HUES6 (cell line): Measurements from ENCODE around the gene MKRN2OS.

ENCODE experiments used
- H3K27ac ChIP-seq: 2 replicates; pipeline ENCODE4 v1.7.0; 2013; ENCODE audit warnings: low read depth, mild to moderate bottlenecking, low read length, inconsistent platforms
- H3K27me3 ChIP-seq: 2 replicates; pipeline ENCODE4 v1.6.1; 2013; ENCODE audit warnings: low read length; ENCODE audit not compliant: control insufficient read depth, insufficient read depth
- H3K36me3 ChIP-seq: 2 replicates; pipeline ENCODE4 v1.6.1; 2013; ENCODE audit warnings: low read length; ENCODE audit not compliant: control insufficient read depth, insufficient read depth
- H3K4me1 ChIP-seq: 2 replicates; pipeline ENCODE4 v1.6.1; 2013; ENCODE audit warnings: low read length; ENCODE audit not compliant: control insufficient read depth, insufficient read depth
- H3K4me3 ChIP-seq: 2 replicates; pipeline ENCODE4 v1.5.1; 2013; ENCODE audit warnings: low read depth, low read length
- H3K9ac ChIP-seq: one replicate; pipeline ENCODE4 v1.6.1; 2013; ENCODE audit warnings: mild to moderate bottlenecking, low read length
- H3K9me3 ChIP-seq: 2 replicates; pipeline ENCODE4 v1.6.1; 2013; ENCODE audit warnings: low read depth, low read length; ENCODE audit not compliant: control insufficient read depth, insufficient read depth

The MKRN2OS gene

GRCh38 chr3:12512534-12513118 lies 32.7 kb downstream of the MKRN2OS start:
- Histone ChIP-seq H3K27me3 (no peaks in the 10 kb centered on the region), H3K27ac (no peak overlapping the region), H3K4me1 (peaks cover 2% of the 10 kb centered on the region; the same call in 1 of the 2 replicates), H3K9ac (no peak overlapping the region), H3K4me3 (no peak overlapping the region), H3K9me3 (no peaks in the 10 kb centered on the region), H3K36me3 (peaks cover 44% of the 10 kb centered on the region)

- Histone ChIP-seq H3K9me3 (no peaks in the 10 kb centered on the region), H3K36me3 (peaks cover 59% of the 10 kb centered on the region), H3K4me3 (no peak overlapping the region), H3K27ac (no peak overlapping the region), H3K27me3 (no peaks in the 10 kb centered on the region), H3K9ac (no peak overlapping the region), H3K4me1 (peaks cover 4% of the 10 kb centered on the region; the same call in 1 of the 2 replicates)
Observed at GRCh38 chr3:12509466-12509865, 35.8 kb downstream of the MKRN2OS start.

DNA sequence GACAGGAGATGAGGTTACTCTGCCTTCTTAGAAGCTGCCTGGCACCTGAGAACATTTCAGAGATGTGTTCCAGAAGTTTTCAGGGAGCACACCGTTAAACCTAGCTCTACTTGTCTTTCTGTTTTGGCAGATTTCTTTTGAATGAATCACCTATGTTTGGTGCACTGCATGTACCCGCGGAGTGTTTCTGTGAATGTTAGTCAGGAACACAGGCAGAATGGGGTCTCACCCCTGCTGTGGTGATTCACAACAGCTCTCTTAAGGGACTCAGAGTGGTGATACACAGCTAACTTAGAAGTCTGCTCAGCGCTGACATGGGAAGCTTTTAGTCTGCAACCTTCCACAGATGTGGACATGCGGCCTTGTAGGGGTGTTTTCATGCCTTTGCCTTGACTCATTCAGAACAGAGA lies 37.0 kb downstream of the MKRN2OS start:
- no peaks in the 10 kb centered on the region for H3K27me3 ChIP-seq
- no peak overlapping the region for H3K9ac ChIP-seq
- peaks cover 68% of the 10 kb centered on the region for H3K36me3 ChIP-seq
- H3K4me1 ChIP-seq, result peaks cover 4% of the 10 kb centered on the region; the same call in 1 of the 2 replicates
- no peaks in the 10 kb centered on the region for H3K9me3 ChIP-seq
- no peak overlapping the region; the same call in 1 of the 2 replicates for H3K4me3 ChIP-seq
- no peak overlapping the region for H3K27ac ChIP-seq

GRCh38 chr3:12507591-12508281 lies 37.6 kb downstream of the MKRN2OS start:
- H3K9ac ChIP-seq, result no peak overlapping the region
- H3K27me3 ChIP-seq, result no peaks in the 10 kb centered on the region
- H3K36me3 ChIP-seq, result peaks cover 73% of the 10 kb centered on the region
- no peak overlapping the region; the same call in 1 of the 2 replicates for H3K4me3 ChIP-seq
- peaks cover 4% of the 10 kb centered on the region; the same call in 1 of the 2 replicates for H3K4me1 ChIP-seq
- H3K27ac ChIP-seq, result no peak overlapping the region
- no peaks in the 10 kb centered on the region for H3K9me3 ChIP-seq

DNA sequence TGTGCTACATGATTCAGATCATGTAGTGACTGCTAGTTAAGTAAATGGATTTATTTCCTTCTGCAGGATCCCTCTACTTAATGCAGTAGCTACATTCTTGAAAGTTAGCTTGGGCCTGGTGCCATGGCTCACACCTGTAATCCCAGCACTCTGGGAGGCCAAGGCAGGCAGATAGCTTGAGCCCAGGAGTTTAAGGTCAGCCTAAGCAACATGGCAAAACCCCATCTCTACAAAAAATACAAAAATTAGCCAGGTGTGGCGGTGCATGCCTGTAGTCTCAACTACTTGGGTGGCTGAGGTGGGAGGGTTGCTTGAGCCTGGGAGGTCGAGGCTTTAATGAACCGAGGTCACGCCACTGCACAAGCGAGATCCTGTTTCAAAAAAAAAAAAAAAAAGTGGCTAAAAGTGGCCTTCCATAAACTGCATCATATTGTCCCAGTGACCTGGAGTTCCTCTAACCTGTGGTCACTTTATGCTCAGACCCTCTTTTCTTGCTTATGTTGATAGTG lies 39.0 kb downstream of the MKRN2OS start:
- no peak overlapping the region for H3K27ac ChIP-seq
- H3K4me3 ChIP-seq, result no peak overlapping the region
- no peaks in the 10 kb centered on the region for H3K27me3 ChIP-seq
- peaks cover 73% of the 10 kb centered on the region for H3K36me3 ChIP-seq
- no peak overlapping the region for H3K9ac ChIP-seq
- H3K4me1 ChIP-seq, result peaks cover 4% of the 10 kb centered on the region; the same call in 1 of the 2 replicates
- no peaks in the 10 kb centered on the region for H3K9me3 ChIP-seq

- no peak overlapping the region for H3K9ac ChIP-seq
- no peaks in the 10 kb centered on the region for H3K27me3 ChIP-seq
- no peak overlapping the region for H3K27ac ChIP-seq
- H3K9me3 ChIP-seq, result no peaks in the 10 kb centered on the region
- no peak overlapping the region for H3K4me3 ChIP-seq
- H3K4me1 ChIP-seq, result peaks cover 4% of the 10 kb centered on the region; the same call in 1 of the 2 replicates
- peaks cover 81% of the 10 kb centered on the region for H3K36me3 ChIP-seq
Observed at GRCh38 chr3:12503126-12503957, 42.0 kb downstream of the MKRN2OS start.

DNA sequence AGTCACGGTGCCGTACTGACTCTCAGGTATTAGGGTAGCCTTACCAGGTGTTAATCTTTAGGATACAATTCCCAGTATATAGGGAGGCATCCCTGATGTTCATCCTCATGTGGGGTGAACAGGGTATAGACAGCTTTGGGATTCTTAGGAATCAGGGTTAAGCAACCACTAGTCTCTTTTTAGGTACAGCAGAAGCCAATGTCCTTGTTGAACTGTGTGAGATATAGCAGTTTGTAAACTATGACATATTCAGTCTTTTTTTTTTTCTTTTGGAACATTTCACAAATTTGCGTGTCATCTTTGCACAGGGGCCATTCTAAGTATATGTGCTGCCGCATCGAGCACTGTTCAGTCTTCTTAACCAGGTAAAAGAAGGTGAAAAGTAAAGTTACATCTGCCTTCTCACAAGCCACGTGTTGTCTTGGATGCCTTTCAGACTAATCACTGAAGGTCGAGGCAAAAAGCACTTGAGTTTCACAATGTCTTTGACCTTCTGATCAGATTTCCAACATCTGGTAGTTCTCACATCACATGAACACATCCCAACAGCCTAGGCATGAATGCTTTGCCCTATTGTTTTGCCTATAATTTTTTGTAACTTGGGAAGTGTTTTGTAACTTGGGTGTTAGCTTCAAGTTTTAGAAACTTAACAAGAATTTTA lies 43.8 kb downstream of the MKRN2OS start:
- H3K4me3 ChIP-seq, result no peak overlapping the region
- no peaks in the 10 kb centered on the region for H3K4me1 ChIP-seq
- no peak overlapping the region for H3K27ac ChIP-seq
- no peak overlapping the region for H3K9ac ChIP-seq
- peaks cover 88% of the 10 kb centered on the region for H3K36me3 ChIP-seq
- H3K27me3 ChIP-seq, result no peaks in the 10 kb centered on the region
- H3K9me3 ChIP-seq, result no peaks in the 10 kb centered on the region

GRCh38 chr3:12499474-12499873 lies 45.8 kb downstream of the MKRN2OS start:
- no peak overlapping the region for H3K27ac ChIP-seq
- H3K27me3 ChIP-seq, result no peaks in the 10 kb centered on the region
- no peak overlapping the region for H3K9ac ChIP-seq
- no peak overlapping the region for H3K4me3 ChIP-seq
- no peaks in the 10 kb centered on the region for H3K9me3 ChIP-seq
- H3K4me1 ChIP-seq, result no peaks in the 10 kb centered on the region
- peaks cover 80% of the 10 kb centered on the region for H3K36me3 ChIP-seq

GRCh38 chr3:12496453-12496761 lies 48.9 kb downstream of the MKRN2OS start:
- Histone ChIP-seq H3K27me3 (no peaks in the 10 kb centered on the region), H3K9ac (no peak overlapping the region), H3K4me1 (no peaks in the 10 kb centered on the region), H3K27ac (no peak overlapping the region), H3K36me3 (peaks cover 82% of the 10 kb centered on the region), H3K9me3 (no peaks in the 10 kb centered on the region), H3K4me3 (no peak overlapping the region)

- Histone ChIP-seq H3K9ac (no peak overlapping the region), H3K4me3 (no peak overlapping the region), H3K36me3 (peaks cover 81% of the 10 kb centered on the region), H3K27me3 (no peaks in the 10 kb centered on the region), H3K9me3 (no peaks in the 10 kb centered on the region), H3K27ac (no peak overlapping the region), H3K4me1 (no peaks in the 10 kb centered on the region)
Observed at GRCh38 chr3:12495749-12496452, 49.4 kb downstream of the MKRN2OS start.
